ENCODE measurements around the gene HLCS.
A peak's percentile ranks its signal among the peaks of the same experiment; 100 is the strongest.

HLCS gene

GRCh38 chr21:36945496-36946138 lies 20.9 kb downstream of the HLCS start:
- no peak for TF ChIP-seq TAF1 (IDR thresholded peaks at IDR 0.05; ENCODE audit: borderline replicate concordance, low read depth, low read length)
- TF ChIP-seq POLR2AphosphoS5 (IDR thresholded peaks at IDR 0.05; ENCODE audit: low read depth, low read length), result no peak
- no peak for TF ChIP-seq POLR2A (IDR thresholded peaks at IDR 0.05; ENCODE audit: low read depth, low read length)

GRCh38 chr21:36936361-36937135 lies 29.9 kb downstream of the HLCS start:
- DNase-seq (ENCODE audit: insufficient read length), result no peak
- no peak for TF ChIP-seq POLR2AphosphoS5 (IDR thresholded peaks at IDR 0.05; ENCODE audit: low read depth, low read length)
- TF ChIP-seq POLR2A (IDR thresholded peaks at IDR 0.05; ENCODE audit: low read depth, low read length), result no peak
- no peak for TF ChIP-seq TAF1 (IDR thresholded peaks at IDR 0.05; ENCODE audit: borderline replicate concordance, low read depth, low read length)
- FAIRE-seq, result no peak

More at GRCh38 chr21:36945496-36946138, 20.9 kb downstream of the HLCS start:
- DNase-seq (ENCODE audit: insufficient read length) (no peak), FAIRE-seq (no peak)

DNA sequence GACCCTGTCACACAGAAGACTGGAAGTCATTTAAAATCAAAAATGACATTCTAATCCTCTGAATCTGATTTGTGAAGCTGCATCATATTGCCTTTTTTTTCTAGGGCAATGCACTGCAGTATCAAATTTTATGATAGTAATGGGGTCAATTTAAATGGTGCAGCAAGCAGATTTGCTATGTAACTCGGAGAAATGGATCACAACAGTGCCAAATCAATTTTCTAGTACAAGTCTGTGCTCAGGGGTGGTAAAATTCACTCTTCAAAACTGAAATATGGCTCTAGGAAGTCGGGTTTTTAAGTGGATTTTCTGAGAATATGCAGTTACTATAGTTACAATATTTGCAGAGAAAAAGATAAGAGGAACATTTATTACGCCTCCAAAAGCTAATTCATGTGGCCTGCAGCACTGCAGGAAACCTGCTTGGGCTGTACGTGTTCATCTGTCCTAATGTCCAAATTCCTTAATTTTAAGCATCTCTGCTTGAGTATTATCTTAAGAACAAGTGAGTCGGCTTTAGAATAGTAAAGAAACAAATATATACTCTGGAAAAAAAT lies 31.5 kb downstream of the HLCS start:
- FAIRE-seq, result no peak

DNA sequence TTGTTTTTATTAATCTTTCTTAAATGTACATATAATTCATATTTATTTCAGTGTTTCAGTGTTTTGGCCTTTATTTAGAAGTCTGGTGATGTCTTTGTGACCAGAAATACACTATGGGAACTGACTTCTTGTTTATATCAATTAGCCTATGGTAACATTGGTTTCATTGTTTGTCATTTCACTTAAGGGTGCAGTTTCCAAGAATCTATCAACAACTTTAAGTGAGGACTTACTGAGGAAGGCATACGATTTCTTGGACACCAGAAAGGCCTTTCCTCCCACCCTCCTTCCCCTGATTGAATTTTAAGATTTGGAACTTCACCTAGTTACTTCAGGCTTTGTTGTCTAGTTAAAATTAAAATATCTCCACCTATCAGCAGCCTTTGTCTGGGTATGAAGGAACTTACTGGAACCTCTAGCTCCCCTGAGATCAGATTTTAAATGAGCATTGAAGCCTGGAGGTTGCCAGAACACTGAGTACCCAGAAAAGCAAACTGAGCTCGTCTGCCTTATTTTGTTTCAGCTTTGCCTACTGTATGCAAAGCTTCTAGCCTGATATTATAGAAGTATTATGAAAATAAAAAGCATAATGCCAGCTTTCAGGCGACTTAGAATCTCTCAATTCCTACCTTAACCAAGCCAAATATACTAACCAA lies 34.2 kb downstream of the HLCS start:
- FAIRE-seq (no peak), DNase-seq (ENCODE audit: insufficient read length) (no peak)
- TF ChIP-seq TAF1 (IDR thresholded peaks at IDR 0.05; ENCODE audit: borderline replicate concordance, low read depth, low read length), result no peak
- TF ChIP-seq POLR2A (IDR thresholded peaks at IDR 0.05; ENCODE audit: low read depth, low read length), result no peak
- TF ChIP-seq POLR2AphosphoS5 (IDR thresholded peaks at IDR 0.05; ENCODE audit: low read depth, low read length), result no peak

More for the DNA sequence above, 31.5 kb downstream of the HLCS start:
- TF ChIP-seq POLR2A (IDR thresholded peaks at IDR 0.05; ENCODE audit: low read depth, low read length), result no peak
- no peak for TF ChIP-seq POLR2AphosphoS5 (IDR thresholded peaks at IDR 0.05; ENCODE audit: low read depth, low read length)
- no peak for TF ChIP-seq TAF1 (IDR thresholded peaks at IDR 0.05; ENCODE audit: borderline replicate concordance, low read depth, low read length)
- no peak for DNase-seq (ENCODE audit: insufficient read length)

DNA sequence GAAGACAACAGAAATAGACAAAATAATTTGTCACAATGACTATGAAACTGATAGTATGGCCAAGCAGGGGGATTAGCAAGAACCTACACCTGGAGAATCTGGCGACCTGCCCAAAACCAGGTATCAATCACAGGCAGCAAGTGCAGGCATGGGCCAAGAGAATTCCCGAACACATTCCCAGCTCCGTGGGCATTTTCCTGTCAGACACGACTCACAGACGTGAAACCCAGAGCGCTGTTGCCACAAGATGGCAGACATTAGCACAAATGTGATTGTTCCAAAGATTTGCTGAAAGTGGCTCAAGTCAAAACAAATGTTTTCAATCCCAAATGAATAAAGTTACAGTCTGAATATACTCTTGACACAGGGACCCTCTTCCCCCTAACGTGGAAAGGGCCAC lies 36.8 kb downstream of the HLCS start:
- no peak for TF ChIP-seq TAF1 (IDR thresholded peaks at IDR 0.05; ENCODE audit: borderline replicate concordance, low read depth, low read length)
- TF ChIP-seq POLR2AphosphoS5 (IDR thresholded peaks at IDR 0.05; ENCODE audit: low read depth, low read length), result no peak
- no peak for TF ChIP-seq POLR2A (IDR thresholded peaks at IDR 0.05; ENCODE audit: low read depth, low read length)
- no peak for FAIRE-seq
- DNase-seq (ENCODE audit: insufficient read length), result no peak

GRCh38 chr21:36928960-36929359 lies 37.5 kb downstream of the HLCS start:
- DNase-seq (ENCODE audit: insufficient read length) (no peak), FAIRE-seq (no peak)
- TF ChIP-seq POLR2AphosphoS5 (IDR thresholded peaks at IDR 0.05; ENCODE audit: low read depth, low read length), result no peak
- no peak for TF ChIP-seq TAF1 (IDR thresholded peaks at IDR 0.05; ENCODE audit: borderline replicate concordance, low read depth, low read length)
- TF ChIP-seq POLR2A (IDR thresholded peaks at IDR 0.05; ENCODE audit: low read depth, low read length), result no peak

GRCh38 chr21:36927719-36928117 lies 38.8 kb downstream of the HLCS start:
- TF ChIP-seq POLR2A (IDR thresholded peaks at IDR 0.05; ENCODE audit: low read depth, low read length) (no peak), TAF1 (IDR thresholded peaks at IDR 0.05; ENCODE audit: borderline replicate concordance, low read depth, low read length) (no peak), POLR2AphosphoS5 (IDR thresholded peaks at IDR 0.05; ENCODE audit: low read depth, low read length) (no peak)
- DNase-seq (ENCODE audit: insufficient read length), result peak; percentile 47
- peak; percentile 81 for FAIRE-seq

DNA sequence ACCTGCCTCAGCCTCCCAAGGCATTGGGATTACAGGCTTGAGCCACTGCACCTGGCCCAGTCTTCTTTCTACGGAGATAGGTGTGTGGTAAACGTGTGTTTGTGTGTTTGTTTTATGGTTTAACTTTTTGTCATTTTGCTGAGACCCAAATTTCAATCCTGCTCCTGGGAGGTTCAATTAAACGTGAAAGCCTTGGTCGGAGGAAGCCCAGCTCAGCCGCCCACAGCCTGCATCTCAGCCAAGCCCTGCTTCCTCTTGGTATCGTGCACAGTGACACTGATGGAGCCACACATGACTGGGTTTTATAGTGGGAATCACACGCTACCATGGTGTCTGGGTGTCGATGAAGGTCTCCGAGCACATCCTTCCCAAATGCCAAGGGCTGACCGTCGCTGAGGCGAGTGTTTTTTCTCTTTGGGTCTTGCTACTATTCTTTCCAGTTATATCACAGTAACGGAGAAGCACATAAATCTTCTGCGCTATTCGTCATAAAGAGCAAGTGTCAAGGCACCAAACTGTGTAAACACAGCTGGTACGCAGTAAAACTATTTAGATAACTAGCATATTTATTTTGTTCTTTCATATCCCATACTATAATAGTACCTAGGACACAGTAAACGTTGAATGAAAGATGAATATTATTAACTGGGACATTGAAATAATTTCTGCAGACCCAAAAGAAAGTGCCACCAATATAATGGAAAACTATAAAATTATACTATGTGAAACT lies 39.3 kb downstream of the HLCS start:
- FAIRE-seq, result no peak
- no peak for DNase-seq (ENCODE audit: insufficient read length)
- TF ChIP-seq POLR2A (IDR thresholded peaks at IDR 0.05; ENCODE audit: low read depth, low read length) (no peak), TAF1 (IDR thresholded peaks at IDR 0.05; ENCODE audit: borderline replicate concordance, low read depth, low read length) (no peak)

DNA sequence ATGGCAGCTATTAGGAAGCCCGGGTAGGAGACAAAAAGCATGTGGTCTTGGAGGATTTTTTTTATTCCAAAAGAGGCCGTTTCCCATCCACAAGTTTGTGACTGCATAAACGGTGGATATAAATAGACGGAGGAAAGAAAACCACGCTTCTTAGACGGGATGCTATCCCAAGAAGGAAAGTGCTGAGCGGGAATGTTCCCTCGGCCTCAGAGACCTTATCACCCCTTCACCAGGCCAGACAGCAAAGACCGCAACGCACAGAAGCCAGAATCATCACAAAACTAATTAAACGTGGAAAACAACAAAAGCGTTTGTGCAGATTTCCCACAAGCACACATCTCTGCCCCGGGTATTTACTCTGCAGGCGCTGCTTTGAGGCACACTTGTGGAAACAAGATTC lies 43.2 kb downstream of the HLCS start:
- no peak for DNase-seq (ENCODE audit: insufficient read length)
- TF ChIP-seq POLR2A (IDR thresholded peaks at IDR 0.05; ENCODE audit: low read depth, low read length) (no peak), TAF1 (IDR thresholded peaks at IDR 0.05; ENCODE audit: borderline replicate concordance, low read depth, low read length) (no peak), POLR2AphosphoS5 (IDR thresholded peaks at IDR 0.05; ENCODE audit: low read depth, low read length) (no peak)
- FAIRE-seq, result no peak

DNA sequence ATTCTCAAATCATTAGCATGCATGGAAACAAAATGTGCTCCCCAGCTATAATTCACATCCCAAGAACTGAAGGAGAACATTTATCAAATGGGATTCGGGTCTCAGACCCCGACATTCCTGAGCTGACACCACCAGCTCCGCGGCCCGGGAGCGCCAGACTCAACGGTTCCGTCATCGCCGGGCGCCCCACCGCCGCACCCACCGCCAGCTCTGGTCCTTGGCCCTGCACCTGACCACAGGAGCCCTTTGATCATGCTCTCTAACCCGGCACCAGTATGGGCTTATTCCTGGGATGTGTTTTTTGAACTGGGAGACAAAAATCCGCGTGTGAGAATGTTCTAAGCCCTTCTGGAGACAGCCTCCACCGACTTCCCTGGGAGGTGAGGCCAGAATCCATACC lies 43.6 kb downstream of the HLCS start:
- no peak for TF ChIP-seq POLR2AphosphoS5 (IDR thresholded peaks at IDR 0.05; ENCODE audit: low read depth, low read length)
- no peak for TF ChIP-seq TAF1 (IDR thresholded peaks at IDR 0.05; ENCODE audit: borderline replicate concordance, low read depth, low read length)
- TF ChIP-seq POLR2A (IDR thresholded peaks at IDR 0.05; ENCODE audit: low read depth, low read length), result no peak

GRCh38 chr21:36918291-36918690 lies 48.2 kb downstream of the HLCS start:
- DNase-seq (ENCODE audit: insufficient read length) (no peak), FAIRE-seq (no peak)
- TF ChIP-seq POLR2A (IDR thresholded peaks at IDR 0.05; ENCODE audit: low read depth, low read length) (no peak), POLR2AphosphoS5 (IDR thresholded peaks at IDR 0.05; ENCODE audit: low read depth, low read length) (no peak), TAF1 (IDR thresholded peaks at IDR 0.05; ENCODE audit: borderline replicate concordance, low read depth, low read length) (no peak)

More for the DNA sequence above, 43.6 kb downstream of the HLCS start:
- no peak for FAIRE-seq
- DNase-seq (ENCODE audit: insufficient read length), result no peak

Data from GM12892 (cell line).